H1 (cell line): ENCODE measurements around the gene DTNB. TPM values are rescaled to one million over a fixed set of nuclear protein-coding genes. Genes with fewer than 3 reads are reported as not detected.

Source experiments
- CHD2 ChIP-seq: IDR thresholded peaks from 2 replicates; pipeline ENCODE4 v1.6.1; 2012; ENCODE audit warnings: low read length, improper control_type of control experiment
- polyA plus RNA-seq, 7 experiments: library from polyadenylated mRNA; depleted of rRNA in 3 of 7; stranded (reverse) in 5 of 7; unstranded in 2 of 7; fragments of >200 nt in 5 of 7; fragments of 200-250 nt in 2 of 7; gene quantifications; 1 replicate in 5 of 7; 2 replicates in 1 of 7; 4 replicates in 1 of 7; pipeline versions ENCODE4 v1.2.1 to v1.2.3, GENCODE V29; 2011 to 2013; ENCODE audit warnings: missing spikeins in 2 of 7, mixed read lengths in 2 of 7
- total RNA-seq: library from RNA; stranded (reverse); fragmentation: NEBNext Ultra II Directional; extraction: Animal tissue kit (Norgen Biotek cat#: 25700); gene quantifications from 2 replicates; pipeline ENCODE4 v1.2.1, GENCODE V29; 2021

DTNB gene
- total and polyA plus RNA-seq, 2 of the 8 experiments (the other 6 are each of a cell fraction or from before 2014, with no cell fraction given) = 39.6 to 49.5 TPM

- no peak for TF ChIP-seq CHD2
Observed at GRCh38 chr2:25618676-25619075, 54.7 kb downstream of the DTNB start (continued).
